ENCODE measurements around the gene ADAM8. TPM values are rescaled to one million over a fixed set of nuclear protein-coding genes. Genes with fewer than 3 reads are reported as not detected.

ADAM8 gene
- total RNA-seq, 2 experiments from 2014 or later = 142 to 173 TPM

- Mint-ChIP-seq H3K4me1 (peaks cover 5% of the 10 kb centered on the region), H3K4me3 (no peak overlapping the region), H3K9me3 (ENCODE audit: low read depth) (peaks cover 3% of the 10 kb centered on the region), H3K27me3 (no peaks in the 10 kb centered on the region), H3K36me3 (peaks cover 4% of the 10 kb centered on the region), H3K27ac (no peak overlapping the region)
- ATAC-seq (no peak), DNase-seq (no peak)
- CTCF ChIA-PET = interaction anchor here (1.8 to 3.5 kb wide), 2 partner anchors 16 to 55 kb away, joined by 12 to 18 read pairs; no protein-coding TSS in a partner anchor
These were observed 36.5 kb upstream of the ADAM8 start for GRCh38 chr10:133313192-133313591.

- CTCF ChIA-PET = no interaction called here
- no peak overlapping the region for H3K27ac Mint-ChIP-seq
These were observed 36.1 kb upstream of the ADAM8 start for GRCh38 chr10:133312769-133313145.

GRCh38 chr10:133312016-133312768, 35.5 kb upstream of the ADAM8 start:
- ATAC-seq (no peak), DNase-seq (no peak)
- Mint-ChIP-seq H3K4me3 (no peak overlapping the region), H3K36me3 (peaks cover 6% of the 10 kb centered on the region), H3K27ac (no peak overlapping the region), H3K4me1 (peaks cover 14% of the 10 kb centered on the region), H3K9me3 (ENCODE audit: low read depth) (peaks cover 3% of the 10 kb centered on the region), H3K27me3 (no peaks in the 10 kb centered on the region)
- CTCF ChIA-PET = no interaction called here

More at GRCh38 chr10:133312769-133313145, 36.1 kb upstream of the ADAM8 start:
- Mint-ChIP-seq H3K9me3 (ENCODE audit: low read depth) (peaks cover 3% of the 10 kb centered on the region), H3K36me3 (peaks cover 5% of the 10 kb centered on the region), H3K4me3 (no peak overlapping the region), H3K27me3 (no peaks in the 10 kb centered on the region), H3K4me1 (peaks cover 9% of the 10 kb centered on the region)
- DNase-seq (no peak), ATAC-seq (no peak)

- H3K36me3 Mint-ChIP-seq = peaks cover 6% of the 10 kb centered on the region
- CTCF ChIA-PET = no interaction called here
- H3K9me3 Mint-ChIP-seq (ENCODE audit: low read depth) = peaks cover 2% of the 10 kb centered on the region
- peaks cover 20% of the 10 kb centered on the region for H3K4me1 Mint-ChIP-seq
- H3K4me3 Mint-ChIP-seq = no peak overlapping the region
- DNase-seq (no peak), ATAC-seq (no peak)
- H3K27me3 Mint-ChIP-seq = no peaks in the 10 kb centered on the region
- no peak overlapping the region for H3K27ac Mint-ChIP-seq
These were observed 34.9 kb upstream of the ADAM8 start for GRCh38 chr10:133311570-133311969.

- peaks cover 21% of the 10 kb centered on the region for H3K4me1 Mint-ChIP-seq
- H3K9me3 Mint-ChIP-seq (ENCODE audit: low read depth) = no peaks in the 10 kb centered on the region
- H3K4me3 Mint-ChIP-seq = no peak overlapping the region
- no peak overlapping the region for H3K27ac Mint-ChIP-seq
- no peak for DNase-seq
- peaks cover 6% of the 10 kb centered on the region for H3K36me3 Mint-ChIP-seq
- no peak for ATAC-seq
- no peaks in the 10 kb centered on the region for H3K27me3 Mint-ChIP-seq
- CTCF ChIA-PET = no interaction called here
These were observed 34.1 kb upstream of the ADAM8 start for GRCh38 chr10:133310789-133311188.

- no peak overlapping the region for H3K27ac Mint-ChIP-seq
- DNase-seq = no peak
- no peak overlapping the region for H3K4me3 Mint-ChIP-seq
- ATAC-seq = no peak
- H3K4me1 Mint-ChIP-seq = peaks cover 23% of the 10 kb centered on the region
- CTCF ChIA-PET = no interaction called here
- no peaks in the 10 kb centered on the region for H3K9me3 Mint-ChIP-seq (ENCODE audit: low read depth)
- H3K36me3 Mint-ChIP-seq = peaks cover 6% of the 10 kb centered on the region
- H3K27me3 Mint-ChIP-seq = no peaks in the 10 kb centered on the region
These were observed 33.7 kb upstream of the ADAM8 start for GRCh38 chr10:133310399-133310755.

GRCh38 chr10:133309720-133310398, 33.2 kb upstream of the ADAM8 start:
- DNase-seq = no peak
- H3K27ac Mint-ChIP-seq = peak overlapping the region; percentile 80
- no peaks in the 10 kb centered on the region for H3K27me3 Mint-ChIP-seq
- no peaks in the 10 kb centered on the region for H3K9me3 Mint-ChIP-seq (ENCODE audit: low read depth)
- H3K4me3 Mint-ChIP-seq = peak overlapping the region; percentile 96
- CTCF ChIA-PET = no interaction called here
- peaks cover 25% of the 10 kb centered on the region for H3K4me1 Mint-ChIP-seq
- H3K36me3 Mint-ChIP-seq = peaks cover 6% of the 10 kb centered on the region
- ATAC-seq = no peak

GRCh38 chr10:133309100-133309719, 32.5 kb upstream of the ADAM8 start:
- CTCF ChIA-PET = no interaction called here
- no peaks in the 10 kb centered on the region for H3K27me3 Mint-ChIP-seq
- peaks cover 25% of the 10 kb centered on the region for H3K4me1 Mint-ChIP-seq
- DNase-seq = peak; percentile 95
- ATAC-seq = peak; percentile 87
- peaks cover 6% of the 10 kb centered on the region for H3K36me3 Mint-ChIP-seq
- peak overlapping the region; percentile 80 for H3K27ac Mint-ChIP-seq
- H3K9me3 Mint-ChIP-seq (ENCODE audit: low read depth) = no peaks in the 10 kb centered on the region
- H3K4me3 Mint-ChIP-seq = peak overlapping the region; percentile 96

GRCh38 chr10:133308421-133309099, 31.9 kb upstream of the ADAM8 start, which contains the start of the genes TUBGCP2 and ZNF511:
Gene TUBGCP2, minus strand, starts transcription at chr10:133308872. Its CDS starts 5,931 bp downstream, at chr10:133302941.
Gene ZNF511, plus strand, starts transcription at chr10:133308914. Its CDS starts 30 bp downstream, at chr10:133308944.
- Mint-ChIP-seq H3K4me3 (peak within 1 kb of the TSS; percentile 96), H3K9me3 (ENCODE audit: low read depth) (no peaks in the 10 kb centered on the region), H3K4me1 (peaks cover 25% of the 10 kb centered on the region), H3K36me3 (peaks cover 6% of the 10 kb centered on the region), H3K27me3 (no peaks in the 10 kb centered on the region), H3K27ac (peak within 1 kb of the TSS; percentile 97)
- CTCF ChIA-PET = interaction anchor here (0.9 to 3.2 kb wide), 17 partner anchors 10 to 83 kb away, joined by 3 to 25 read pairs (median 4); partner anchors contain the start of genes ADAM8 and CALY
- ATAC-seq (peak; percentile 82), DNase-seq (peak; percentile 91)

GRCh38 chr10:133307776-133308420, 31.2 kb upstream of the ADAM8 start:
- H3K4me1 Mint-ChIP-seq = peaks cover 25% of the 10 kb centered on the region

GRCh38 chr10:133306941-133307379, 30.3 kb upstream of the ADAM8 start:
- Mint-ChIP-seq H3K4me1 (peaks cover 25% of the 10 kb centered on the region), H3K9me3 (ENCODE audit: low read depth) (no peaks in the 10 kb centered on the region), H3K4me3 (peak overlapping the region; percentile 32), H3K27me3 (no peaks in the 10 kb centered on the region), H3K36me3 (peaks cover 9% of the 10 kb centered on the region), H3K27ac (peak overlapping the region; percentile 97)
- CTCF ChIA-PET = interaction anchor here (1.1 to 3.2 kb wide), 11 partner anchors 9 to 83 kb away, joined by 3 to 25 read pairs (median 6); partner anchors contain the start of gene ADAM8
- ATAC-seq = no peak
- DNase-seq = no peak

More at GRCh38 chr10:133307776-133308420, 31.2 kb upstream of the ADAM8 start:
- peak overlapping the region; percentile 97 for H3K27ac Mint-ChIP-seq
- DNase-seq (peak; percentile 93), ATAC-seq (peak; percentile 54)
- CTCF ChIA-PET = interaction anchor here (0.9 to 3.2 kb wide), 18 partner anchors 11 to 84 kb away, joined by 3 to 25 read pairs (median 4); partner anchors contain the start of genes ADAM8 and CALY
- no peaks in the 10 kb centered on the region for H3K27me3 Mint-ChIP-seq
- H3K36me3 Mint-ChIP-seq = peaks cover 6% of the 10 kb centered on the region
- no peaks in the 10 kb centered on the region for H3K9me3 Mint-ChIP-seq (ENCODE audit: low read depth)
- H3K4me3 Mint-ChIP-seq = peak overlapping the region; percentile 96

GRCh38 chr10:133306097-133306476, 29.4 kb upstream of the ADAM8 start:
- ATAC-seq (no peak), DNase-seq (no peak)
- Mint-ChIP-seq H3K4me1 (peaks cover 25% of the 10 kb centered on the region), H3K27ac (peak overlapping the region; percentile 7), H3K9me3 (ENCODE audit: low read depth) (no peaks in the 10 kb centered on the region), H3K4me3 (no peak overlapping the region), H3K27me3 (no peaks in the 10 kb centered on the region), H3K36me3 (peaks cover 9% of the 10 kb centered on the region)
- CTCF ChIA-PET = interaction anchor here (3.2 kb wide), 1 partner anchor 31 kb away, joined by 25 read pairs; the partner anchor contains the start of gene ADAM8
